Measurements from ENCODE around the gene CCDC137. TPM values are rescaled to one million over a fixed set of nuclear protein-coding genes. Genes with fewer than 3 reads are reported as not detected.

The CCDC137 gene
- total RNA-seq, 3 donors from 2014 or later, result 15.5 to 19.6 (median 15.6) TPM

DNA sequence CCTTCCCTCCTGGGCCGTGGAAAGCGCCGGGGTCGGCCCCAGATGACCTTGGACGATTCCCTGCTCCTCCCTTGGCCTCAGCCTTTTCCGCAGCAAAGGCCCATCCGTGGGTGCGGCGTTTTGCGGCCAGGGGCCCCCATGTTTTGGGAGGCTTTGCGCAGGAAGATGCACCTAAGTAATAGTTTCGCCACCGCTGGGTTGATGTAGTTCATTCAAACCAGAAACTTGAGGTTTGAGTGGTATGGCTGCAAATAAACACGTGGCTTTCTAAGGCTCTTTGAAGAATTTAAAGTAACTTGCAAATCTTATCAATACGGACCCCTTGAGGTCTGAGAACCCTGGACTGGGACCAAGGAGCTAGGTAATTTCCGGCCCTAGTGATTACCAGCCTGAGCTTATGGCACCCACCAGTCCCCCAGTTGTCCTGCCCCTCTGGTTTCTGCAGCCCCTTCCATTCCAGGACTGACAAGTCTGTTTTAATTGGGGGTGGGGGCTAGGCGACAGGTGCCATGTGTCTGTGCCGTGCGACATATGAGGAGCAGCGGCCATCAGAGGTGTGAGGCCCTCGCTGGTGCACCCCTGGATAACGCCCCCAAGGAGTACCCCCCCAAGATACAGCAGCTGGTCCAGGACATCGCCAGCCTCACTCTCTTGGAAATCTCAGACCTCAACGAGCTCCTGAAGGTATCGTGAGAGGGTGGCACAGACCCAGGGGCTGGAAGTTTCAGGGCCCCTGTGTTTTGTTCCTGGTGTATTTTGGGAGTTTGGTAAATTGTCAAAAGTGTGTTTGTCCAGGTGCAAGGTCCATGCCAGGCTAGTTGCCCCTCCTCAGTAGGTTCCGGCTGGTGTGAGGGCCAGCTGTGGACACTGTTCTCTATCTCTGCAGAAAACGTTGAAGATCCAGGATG is 37.5 kb downstream of the CCDC137 start:
- DNase-seq, result peak in 1 of 3 donors; percentile 33
- H3K36me3 ChIP-seq (ENCODE audit: low read depth), result no peaks in the 10 kb centered on the region

DNA sequence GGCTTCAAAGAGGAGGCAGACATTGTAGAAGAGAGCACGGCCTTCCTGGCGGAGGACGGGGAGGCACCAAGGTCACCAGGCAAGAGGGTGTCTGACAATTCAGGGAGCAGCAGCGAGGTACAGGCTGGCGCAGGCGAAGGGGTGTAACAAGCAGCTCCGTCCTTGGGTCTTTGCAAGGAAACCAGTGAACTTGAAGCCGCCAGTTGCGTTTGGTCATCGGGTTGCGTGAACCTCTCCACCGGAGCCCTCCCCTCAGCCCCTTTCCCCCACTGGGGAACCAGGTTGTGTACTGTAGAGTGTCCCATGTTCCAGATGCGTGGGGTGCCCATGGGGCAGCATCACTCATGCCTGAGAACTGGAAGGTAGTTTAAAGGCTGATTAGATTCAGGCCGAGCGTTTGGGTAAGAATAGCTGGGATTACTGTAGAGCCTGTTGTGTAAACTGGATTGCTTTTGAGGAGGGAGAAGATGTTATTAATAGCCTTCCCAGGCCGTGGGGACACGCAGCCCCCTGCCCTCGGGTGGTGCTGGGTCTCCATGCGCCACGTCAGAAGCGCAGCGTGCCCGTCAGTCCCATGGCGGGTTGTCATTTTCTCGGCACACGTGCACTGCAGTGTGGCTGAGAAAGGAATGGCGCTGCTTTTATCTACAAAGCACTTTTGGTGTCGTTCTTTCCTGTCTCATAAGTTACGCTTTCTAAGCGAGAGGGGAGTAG is 39.1 kb downstream of the CCDC137 start:
- Histone ChIP-seq H3K4me1 (ENCODE audit: low read depth) (peaks cover 41% of the 10 kb centered on the region), H3K36me3 (ENCODE audit: low read depth) (no peaks in the 10 kb centered on the region), H3K9me3 (no peaks in the 10 kb centered on the region), H3K4me3 (no peak overlapping the region)
- intact Hi-C loops (cut with DNase I, micrococcal nuclease), result no loop called here
- TF ChIP-seq, protein P1, sequence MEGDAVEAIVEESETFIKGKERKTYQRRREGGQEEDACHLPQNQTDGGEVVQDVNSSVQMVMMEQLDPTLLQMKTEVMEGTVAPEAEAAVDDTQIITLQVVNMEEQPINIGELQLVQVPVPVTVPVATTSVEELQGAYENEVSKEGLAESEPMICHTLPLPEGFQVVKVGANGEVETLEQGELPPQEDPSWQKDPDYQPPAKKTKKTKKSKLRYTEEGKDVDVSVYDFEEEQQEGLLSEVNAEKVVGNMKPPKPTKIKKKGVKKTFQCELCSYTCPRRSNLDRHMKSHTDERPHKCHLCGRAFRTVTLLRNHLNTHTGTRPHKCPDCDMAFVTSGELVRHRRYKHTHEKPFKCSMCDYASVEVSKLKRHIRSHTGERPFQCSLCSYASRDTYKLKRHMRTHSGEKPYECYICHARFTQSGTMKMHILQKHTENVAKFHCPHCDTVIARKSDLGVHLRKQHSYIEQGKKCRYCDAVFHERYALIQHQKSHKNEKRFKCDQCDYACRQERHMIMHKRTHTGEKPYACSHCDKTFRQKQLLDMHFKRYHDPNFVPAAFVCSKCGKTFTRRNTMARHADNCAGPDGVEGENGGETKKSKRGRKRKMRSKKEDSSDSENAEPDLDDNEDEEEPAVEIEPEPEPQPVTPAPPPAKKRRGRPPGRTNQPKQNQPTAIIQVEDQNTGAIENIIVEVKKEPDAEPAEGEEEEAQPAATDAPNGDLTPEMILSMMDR (IDR thresholded peaks at IDR 0.05), result no peak
- ATAC-seq (no peak), DNase-seq (no peak)

More for the DNA sequence above, 37.5 kb downstream of the CCDC137 start:
- Histone ChIP-seq H3K4me1 (ENCODE audit: low read depth) (peaks cover 29% of the 10 kb centered on the region), H3K9me3 (no peaks in the 10 kb centered on the region), H3K4me3 (peak overlapping the region; percentile 97)
- TF ChIP-seq, protein P1 (IDR thresholded peaks at IDR 0.05), result no peak
- intact Hi-C loops (cut with DNase I, micrococcal nuclease), result no loop called here
- ATAC-seq, result peak; percentile 39

DNA sequence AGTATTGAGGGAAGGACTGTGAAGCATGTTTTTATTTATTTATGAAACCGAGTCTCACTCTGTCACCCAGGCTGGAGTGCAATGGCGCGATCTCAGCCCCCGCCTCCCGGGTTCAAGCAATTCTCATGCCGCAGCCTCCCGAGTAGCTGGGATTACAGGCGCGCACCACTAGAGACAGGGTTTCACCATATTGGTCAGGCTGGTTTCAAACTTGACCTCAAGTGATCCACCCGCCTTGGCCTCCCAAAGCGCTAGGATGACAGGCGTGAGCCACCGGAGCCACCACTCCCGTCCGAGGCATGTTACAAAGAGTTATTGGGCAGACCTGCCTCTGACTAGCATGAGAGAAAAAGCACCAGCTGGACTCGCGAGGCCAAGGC is 39.7 kb downstream of the CCDC137 start:
- TF ChIP-seq, protein P1 (IDR thresholded peaks at IDR 0.05), result no peak

DNA sequence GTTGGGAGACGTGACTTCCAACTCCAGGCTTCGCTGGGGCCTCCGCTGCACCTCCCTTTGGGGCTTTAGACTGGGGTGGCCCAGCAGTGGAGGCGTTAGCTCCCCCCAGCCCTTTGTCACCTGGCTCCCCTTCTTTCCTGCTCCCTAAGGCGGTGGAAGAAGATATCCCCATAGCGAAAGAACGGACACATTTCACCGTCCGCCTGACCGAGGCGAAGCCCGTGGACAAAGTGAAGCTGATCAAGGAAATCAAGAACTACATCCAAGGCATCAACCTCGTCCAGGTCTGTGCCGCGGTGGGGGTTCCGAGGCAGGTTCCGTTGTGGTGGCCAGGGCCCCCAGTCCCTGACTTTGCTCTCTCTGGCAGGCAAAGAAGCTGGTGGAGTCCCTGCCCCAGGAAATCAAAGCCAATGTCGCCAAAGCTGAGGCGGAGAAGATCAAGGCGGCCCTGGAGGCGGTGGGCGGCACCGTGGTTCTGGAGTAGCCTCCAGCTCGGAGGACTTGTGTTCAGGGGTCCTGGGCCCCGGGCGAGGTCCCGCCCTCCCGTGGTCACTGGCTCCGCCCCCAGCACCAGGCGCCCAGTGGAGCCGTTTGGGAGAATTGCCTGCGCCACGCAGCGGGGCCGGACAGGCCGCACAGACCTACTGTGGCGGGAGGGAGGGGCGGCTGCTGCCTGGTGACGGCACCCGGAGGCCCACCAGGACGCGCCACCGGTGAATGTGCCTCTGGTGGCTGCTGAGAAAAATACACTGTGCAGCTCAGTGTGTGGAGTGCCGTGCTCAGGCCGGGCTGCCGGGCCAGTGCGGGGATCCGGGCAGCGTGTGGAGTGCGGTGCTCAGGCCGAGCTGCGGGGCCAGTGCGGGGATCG is 40.5 kb downstream of the CCDC137 start:
- DNase-seq, result peak in 1 of 3 donors; percentile 55

More for the DNA sequence above, 39.7 kb downstream of the CCDC137 start:
- intact Hi-C loops (cut with DNase I, micrococcal nuclease), result no loop called here
- ATAC-seq, result no peak
- peaks cover 42% of the 10 kb centered on the region for H3K4me1 ChIP-seq (ENCODE audit: low read depth)
- H3K9me3 ChIP-seq, result no peaks in the 10 kb centered on the region
- DNase-seq, result no peak
- H3K4me3 ChIP-seq, result no peak overlapping the region
- H3K36me3 ChIP-seq (ENCODE audit: low read depth), result no peaks in the 10 kb centered on the region

More for the DNA sequence above, 40.5 kb downstream of the CCDC137 start:
- TF ChIP-seq, protein P1 (IDR thresholded peaks at IDR 0.05), result no peak
- Histone ChIP-seq H3K4me3 (no peak overlapping the region), H3K36me3 (ENCODE audit: low read depth) (no peaks in the 10 kb centered on the region), H3K9me3 (no peaks in the 10 kb centered on the region), H3K4me1 (ENCODE audit: low read depth) (peaks cover 37% of the 10 kb centered on the region)
- intact Hi-C loops (cut with DNase I, micrococcal nuclease), result no loop called here
- no peak for ATAC-seq

Data from mucosa of descending colon (tissue), 3 donors.